NB4 (cell line): ENCODE data around the gene CEP128.

Source experiments
- TF ChIP-seq, protein P1 (sequence below): IDR thresholded peaks from one replicate; pipeline ENCODE4 v1.5.1; 2012; ENCODE audit warnings: low read depth, low read length
- TF ChIP-seq, protein P2 (sequence below): IDR thresholded peaks from 2 replicates; pipeline ENCODE4 v1.6.1; 2011; ENCODE audit warnings: low read depth, low read length

DNA sequence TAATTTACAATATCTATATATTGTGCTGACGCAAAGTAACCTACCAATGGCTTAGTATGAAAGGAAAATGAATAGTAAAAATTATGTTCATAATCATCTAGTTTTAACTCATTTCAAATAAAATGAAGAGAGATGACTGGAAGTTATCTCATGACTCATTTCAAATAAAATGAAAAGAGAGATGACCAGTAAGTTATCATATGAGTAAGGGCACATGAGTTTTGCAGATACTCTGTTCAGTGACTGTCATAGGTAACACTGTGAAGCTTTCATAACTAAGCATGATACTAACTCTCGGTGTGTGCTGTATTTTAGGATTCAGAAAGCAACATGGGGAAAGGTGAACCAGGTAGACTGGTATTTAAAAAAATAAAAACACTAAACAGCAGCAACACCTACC is 365.8 kb downstream of the CEP128 start:
- TF ChIP-seq, protein P1, sequence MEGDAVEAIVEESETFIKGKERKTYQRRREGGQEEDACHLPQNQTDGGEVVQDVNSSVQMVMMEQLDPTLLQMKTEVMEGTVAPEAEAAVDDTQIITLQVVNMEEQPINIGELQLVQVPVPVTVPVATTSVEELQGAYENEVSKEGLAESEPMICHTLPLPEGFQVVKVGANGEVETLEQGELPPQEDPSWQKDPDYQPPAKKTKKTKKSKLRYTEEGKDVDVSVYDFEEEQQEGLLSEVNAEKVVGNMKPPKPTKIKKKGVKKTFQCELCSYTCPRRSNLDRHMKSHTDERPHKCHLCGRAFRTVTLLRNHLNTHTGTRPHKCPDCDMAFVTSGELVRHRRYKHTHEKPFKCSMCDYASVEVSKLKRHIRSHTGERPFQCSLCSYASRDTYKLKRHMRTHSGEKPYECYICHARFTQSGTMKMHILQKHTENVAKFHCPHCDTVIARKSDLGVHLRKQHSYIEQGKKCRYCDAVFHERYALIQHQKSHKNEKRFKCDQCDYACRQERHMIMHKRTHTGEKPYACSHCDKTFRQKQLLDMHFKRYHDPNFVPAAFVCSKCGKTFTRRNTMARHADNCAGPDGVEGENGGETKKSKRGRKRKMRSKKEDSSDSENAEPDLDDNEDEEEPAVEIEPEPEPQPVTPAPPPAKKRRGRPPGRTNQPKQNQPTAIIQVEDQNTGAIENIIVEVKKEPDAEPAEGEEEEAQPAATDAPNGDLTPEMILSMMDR = no peak
- TF ChIP-seq, protein P2, sequence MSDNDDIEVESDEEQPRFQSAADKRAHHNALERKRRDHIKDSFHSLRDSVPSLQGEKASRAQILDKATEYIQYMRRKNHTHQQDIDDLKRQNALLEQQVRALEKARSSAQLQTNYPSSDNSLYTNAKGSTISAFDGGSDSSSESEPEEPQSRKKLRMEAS = no peak
